ENCODE results near the gene ADARB2. TPM values are rescaled to one million over a fixed set of nuclear protein-coding genes. Genes with fewer than 3 reads are reported as not detected.
"Not testable (repeated sequence)": the region's sequence is repeated elsewhere in the genome, so short reads cannot be mapped to it uniquely, and the experiment has no call there.

ADARB2 gene
- total RNA-seq, 2 experiments from 2014 or later = 0.28 to 0.40 TPM

GRCh38 chr10:1402016-1402770 is 335.1 kb downstream of the ADARB2 start:
- H3K9me3 Mint-ChIP-seq = no peaks in the 10 kb centered on the region
- DNase-seq = no peak
- no peak overlapping the region for H3K4me3 Mint-ChIP-seq
- POLR2A ChIA-PET = no interaction called here
- no peaks in the 10 kb centered on the region for H3K4me1 Mint-ChIP-seq
- H3K27ac Mint-ChIP-seq = no peak overlapping the region
- no peak for ATAC-seq (ENCODE audit: low read depth)
- H3K27me3 Mint-ChIP-seq = no peaks in the 10 kb centered on the region
- H3K36me3 Mint-ChIP-seq = no peaks in the 10 kb centered on the region

- Mint-ChIP-seq H3K27me3 (no peaks in the 10 kb centered on the region), H3K27ac (no peak overlapping the region), H3K4me3 (no peak overlapping the region), H3K9me3 (no peaks in the 10 kb centered on the region), H3K36me3 (no peaks in the 10 kb centered on the region), H3K4me1 (no peaks in the 10 kb centered on the region)
- POLR2A ChIA-PET = no interaction called here
- ATAC-seq (ENCODE audit: low read depth) = no peak
- DNase-seq = no peak
Observed at GRCh38 chr10:1401071-1401965, 336.0 kb downstream of the ADARB2 start.

- ATAC-seq (ENCODE audit: low read depth) = no peak
- H3K9me3 Mint-ChIP-seq = no peaks in the 10 kb centered on the region
- H3K27ac Mint-ChIP-seq = no peak overlapping the region
Observed at GRCh38 chr10:1400101-1401070, 336.9 kb downstream of the ADARB2 start.

GRCh38 chr10:1399431-1400100 is 337.8 kb downstream of the ADARB2 start:
- H3K36me3 Mint-ChIP-seq = no peaks in the 10 kb centered on the region
- DNase-seq (no peak), ATAC-seq (ENCODE audit: low read depth) (no peak)
- H3K27me3 Mint-ChIP-seq = no peaks in the 10 kb centered on the region
- H3K27ac Mint-ChIP-seq = no peak overlapping the region
- no peak overlapping the region for H3K4me3 Mint-ChIP-seq
- H3K9me3 Mint-ChIP-seq = no peaks in the 10 kb centered on the region
- POLR2A ChIA-PET = no interaction called here
- H3K4me1 Mint-ChIP-seq = no peaks in the 10 kb centered on the region

More at GRCh38 chr10:1400101-1401070, 336.9 kb downstream of the ADARB2 start:
- Mint-ChIP-seq H3K27me3 (no peaks in the 10 kb centered on the region), H3K36me3 (no peaks in the 10 kb centered on the region), H3K4me1 (no peaks in the 10 kb centered on the region), H3K4me3 (no peak overlapping the region)
- DNase-seq = no peak
- POLR2A ChIA-PET = no interaction called here

- no peak for DNase-seq
- Mint-ChIP-seq H3K27ac (no peak overlapping the region), H3K4me1 (no peaks in the 10 kb centered on the region), H3K36me3 (no peaks in the 10 kb centered on the region), H3K4me3 (no peak overlapping the region), H3K27me3 (no peaks in the 10 kb centered on the region), H3K9me3 (no peaks in the 10 kb centered on the region)
- no peak for ATAC-seq (ENCODE audit: low read depth)
- POLR2A ChIA-PET = no interaction called here
Observed at GRCh38 chr10:1398626-1399410, 338.5 kb downstream of the ADARB2 start.

- H3K36me3 Mint-ChIP-seq, H3K4me3 Mint-ChIP-seq: not testable (repeated sequence)
Observed at GRCh38 chr10:1398116-1398515, 339.2 kb downstream of the ADARB2 start.

GRCh38 chr10:1396297-1396635 is 341.1 kb downstream of the ADARB2 start:
- Mint-ChIP-seq H3K9me3 (no peaks in the 10 kb centered on the region), H3K4me1 (no peaks in the 10 kb centered on the region), H3K27ac (no peak overlapping the region), H3K27me3 (no peaks in the 10 kb centered on the region), H3K4me3 (no peak overlapping the region), H3K36me3 (no peaks in the 10 kb centered on the region)
- POLR2A ChIA-PET = no interaction called here
- ATAC-seq (ENCODE audit: low read depth) (no peak), DNase-seq (no peak)

More at GRCh38 chr10:1398116-1398515, 339.2 kb downstream of the ADARB2 start:
- POLR2A ChIA-PET; H3K9me3 Mint-ChIP-seq; DNase-seq; H3K27ac Mint-ChIP-seq; H3K4me1 Mint-ChIP-seq; H3K27me3 Mint-ChIP-seq; ATAC-seq (ENCODE audit: low read depth): not testable (repeated sequence)

- DNase-seq = no peak
- no peak for ATAC-seq (ENCODE audit: low read depth)
- H3K4me1 Mint-ChIP-seq = no peaks in the 10 kb centered on the region
- no peaks in the 10 kb centered on the region for H3K36me3 Mint-ChIP-seq
- no peaks in the 10 kb centered on the region for H3K27me3 Mint-ChIP-seq
- H3K9me3 Mint-ChIP-seq = no peaks in the 10 kb centered on the region
- H3K4me3 Mint-ChIP-seq = no peak overlapping the region
- POLR2A ChIA-PET = no interaction called here
- H3K27ac Mint-ChIP-seq = no peak overlapping the region
Observed at GRCh38 chr10:1395481-1396296, 341.6 kb downstream of the ADARB2 start.

- no peak overlapping the region for H3K4me3 Mint-ChIP-seq
- no peaks in the 10 kb centered on the region for H3K9me3 Mint-ChIP-seq
- H3K27ac Mint-ChIP-seq = no peak overlapping the region
- no peaks in the 10 kb centered on the region for H3K36me3 Mint-ChIP-seq
- ATAC-seq (ENCODE audit: low read depth) (no peak), DNase-seq (no peak)
- POLR2A ChIA-PET = no interaction called here
- H3K4me1 Mint-ChIP-seq = no peaks in the 10 kb centered on the region
- no peaks in the 10 kb centered on the region for H3K27me3 Mint-ChIP-seq
Observed at GRCh38 chr10:1395025-1395480, 342.3 kb downstream of the ADARB2 start.

- H3K9me3 Mint-ChIP-seq = no peaks in the 10 kb centered on the region
- no peaks in the 10 kb centered on the region for H3K27me3 Mint-ChIP-seq
- H3K36me3 Mint-ChIP-seq = no peaks in the 10 kb centered on the region
- no peak overlapping the region for H3K4me3 Mint-ChIP-seq
- DNase-seq (no peak), ATAC-seq (ENCODE audit: low read depth) (no peak)
- H3K4me1 Mint-ChIP-seq = no peaks in the 10 kb centered on the region
- no peak overlapping the region for H3K27ac Mint-ChIP-seq
- POLR2A ChIA-PET = no interaction called here
Observed at GRCh38 chr10:1394155-1394912, 343.0 kb downstream of the ADARB2 start.

- Mint-ChIP-seq H3K9me3 (no peaks in the 10 kb centered on the region), H3K27me3 (no peaks in the 10 kb centered on the region), H3K4me3 (no peak overlapping the region), H3K27ac (no peak overlapping the region), H3K4me1 (no peaks in the 10 kb centered on the region), H3K36me3 (no peaks in the 10 kb centered on the region)
- no peak for DNase-seq
- POLR2A ChIA-PET = no interaction called here
- ATAC-seq (ENCODE audit: low read depth) = no peak
Observed at GRCh38 chr10:1393481-1393880, 343.8 kb downstream of the ADARB2 start.

Measured in activated naive CD8-positive, alpha-beta T cell treated with anti-CD3 and anti-CD28 coated beads, Interleukin-2, amount 10 ng/mL, durations not matched to agents 7 days and 5 days (primary cell).